MM.1S (cell line): Measurements from ENCODE around the gene UNC13A.

Experiments
- EZH2 ChIP-seq: fragments of 300-600 bp; sonication (generic); optimal IDR thresholded peaks from 2 replicates; pipeline ENCODE3; 2017; ENCODE audit warnings: low read depth, mild to moderate bottlenecking, antibody characterized with exemption, low read length, mixed read lengths
- TF ChIP-seq, protein P1 (sequence below): fragments of 300-600 bp; sonication (generic); IDR thresholded peaks from 2 replicates; pipeline ENCODE4 v1.5.1; 2016; ENCODE audit warnings: antibody characterized with exemption, low read length, mixed read lengths

DNA sequence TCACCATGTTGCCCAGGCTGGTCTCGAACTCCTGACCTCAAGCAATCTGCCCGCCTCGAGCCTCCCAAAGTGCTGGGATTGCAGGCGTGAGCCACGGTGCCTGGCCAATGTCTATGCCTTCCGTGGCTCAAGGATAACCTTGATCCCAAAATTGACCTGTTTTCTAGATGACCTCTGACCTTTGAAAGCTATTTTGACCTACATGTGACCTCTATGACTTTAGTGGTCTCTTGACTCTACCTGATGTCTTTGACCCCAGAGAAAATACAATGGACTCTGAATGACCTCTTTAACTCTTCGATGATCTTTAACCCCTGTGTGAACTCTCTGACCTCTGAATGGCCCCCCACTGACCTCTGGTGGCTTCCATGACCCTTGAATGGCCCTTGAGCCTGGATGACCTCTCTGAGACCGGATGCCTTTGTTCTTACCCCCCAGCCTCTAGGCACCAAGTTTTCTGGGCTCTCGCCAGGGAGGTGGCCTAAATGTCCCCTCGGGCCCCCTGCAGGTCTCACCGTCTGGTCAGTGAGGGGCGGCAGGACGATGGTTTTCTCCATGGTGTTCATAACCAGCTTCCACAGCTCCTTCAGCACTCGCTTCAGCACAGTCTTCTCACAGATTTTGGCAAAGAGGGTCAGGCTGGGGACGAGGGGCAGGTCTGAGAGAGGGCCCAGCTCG is 63.7 kb downstream of the UNC13A start:
- TF ChIP-seq, protein P1, sequence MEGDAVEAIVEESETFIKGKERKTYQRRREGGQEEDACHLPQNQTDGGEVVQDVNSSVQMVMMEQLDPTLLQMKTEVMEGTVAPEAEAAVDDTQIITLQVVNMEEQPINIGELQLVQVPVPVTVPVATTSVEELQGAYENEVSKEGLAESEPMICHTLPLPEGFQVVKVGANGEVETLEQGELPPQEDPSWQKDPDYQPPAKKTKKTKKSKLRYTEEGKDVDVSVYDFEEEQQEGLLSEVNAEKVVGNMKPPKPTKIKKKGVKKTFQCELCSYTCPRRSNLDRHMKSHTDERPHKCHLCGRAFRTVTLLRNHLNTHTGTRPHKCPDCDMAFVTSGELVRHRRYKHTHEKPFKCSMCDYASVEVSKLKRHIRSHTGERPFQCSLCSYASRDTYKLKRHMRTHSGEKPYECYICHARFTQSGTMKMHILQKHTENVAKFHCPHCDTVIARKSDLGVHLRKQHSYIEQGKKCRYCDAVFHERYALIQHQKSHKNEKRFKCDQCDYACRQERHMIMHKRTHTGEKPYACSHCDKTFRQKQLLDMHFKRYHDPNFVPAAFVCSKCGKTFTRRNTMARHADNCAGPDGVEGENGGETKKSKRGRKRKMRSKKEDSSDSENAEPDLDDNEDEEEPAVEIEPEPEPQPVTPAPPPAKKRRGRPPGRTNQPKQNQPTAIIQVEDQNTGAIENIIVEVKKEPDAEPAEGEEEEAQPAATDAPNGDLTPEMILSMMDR: no peak
- TF ChIP-seq EZH2: no peak
